Measurements from ENCODE around the gene PPP2R5B.
"Not testable (repeated sequence)": the region's sequence is repeated elsewhere in the genome, so short reads cannot be mapped to it uniquely, and the experiment has no call there.

PPP2R5B gene

DNA sequence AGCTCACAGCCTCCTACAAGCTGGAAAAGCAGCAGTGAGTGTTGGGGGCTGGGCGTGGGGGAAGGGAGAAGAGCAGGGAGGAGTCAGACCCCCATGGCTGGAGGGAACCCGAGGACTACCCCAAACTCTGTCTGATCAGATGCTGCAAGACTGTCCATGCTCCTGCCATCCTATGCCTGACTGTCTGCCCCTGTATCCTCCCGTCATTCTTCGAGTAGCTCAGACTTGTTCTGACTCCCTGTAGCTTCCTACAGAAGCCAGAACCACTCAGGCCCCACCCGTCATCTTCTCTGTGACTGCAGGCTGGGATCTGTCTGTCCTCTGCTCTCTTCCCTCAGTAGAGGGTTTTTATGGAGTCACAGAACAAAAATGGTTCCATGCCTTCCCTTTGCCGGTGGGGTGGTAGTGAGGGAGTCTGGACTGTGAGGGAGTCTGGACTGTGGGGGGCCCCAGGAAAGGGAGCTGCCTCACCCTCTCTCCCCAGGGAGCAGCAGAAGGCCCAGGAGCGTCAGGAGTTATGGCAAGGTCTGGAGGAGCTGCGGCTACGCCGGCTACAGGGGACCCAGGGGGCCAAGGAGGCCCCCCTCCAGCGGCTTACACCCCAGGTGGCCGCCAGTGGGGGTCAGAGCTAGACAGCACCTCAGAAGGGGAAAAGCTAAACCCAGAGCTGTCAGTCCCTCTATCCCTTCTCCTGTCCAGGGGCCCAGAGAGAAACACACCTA, 8.9 kb downstream of the PPP2R5B start:
- no peak for DNase-seq

DNA sequence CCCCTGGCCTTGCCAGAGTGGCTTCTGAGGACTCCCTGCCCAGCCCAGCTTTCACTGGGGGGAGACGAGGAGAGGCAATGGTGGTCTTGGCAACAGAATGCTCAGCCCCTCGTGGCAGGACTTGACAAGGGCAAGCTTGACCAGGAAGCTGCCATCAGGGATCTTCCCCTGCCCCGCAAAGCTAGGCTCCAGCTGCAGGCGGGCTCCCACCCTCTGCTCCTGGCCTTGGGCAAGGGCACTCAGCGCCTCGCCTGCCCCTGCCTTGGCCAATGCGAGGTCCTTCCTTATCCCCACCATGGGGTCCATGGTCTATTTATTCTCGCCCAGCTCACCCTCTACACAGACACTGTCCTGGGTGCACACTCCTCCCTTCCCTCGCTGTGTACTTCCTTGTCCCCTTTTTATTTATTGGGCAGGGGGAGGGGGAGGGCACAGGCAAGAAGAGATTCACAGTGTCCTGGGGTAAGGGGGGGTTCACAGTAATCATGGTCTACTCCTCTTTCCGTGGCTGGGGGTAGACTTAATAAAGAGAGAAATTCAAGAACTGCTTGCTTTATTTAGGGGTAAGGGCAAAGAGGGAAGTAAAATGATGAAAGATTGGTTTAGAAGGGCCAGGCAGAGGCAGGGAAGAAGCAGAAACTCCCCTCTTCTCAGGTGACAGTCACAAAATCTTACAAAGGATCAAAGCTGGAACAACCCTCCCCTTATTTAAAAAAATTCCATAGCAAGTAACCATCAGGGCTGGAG, 9.6 kb downstream of the PPP2R5B start:
- DNase-seq, result no peak

DNA sequence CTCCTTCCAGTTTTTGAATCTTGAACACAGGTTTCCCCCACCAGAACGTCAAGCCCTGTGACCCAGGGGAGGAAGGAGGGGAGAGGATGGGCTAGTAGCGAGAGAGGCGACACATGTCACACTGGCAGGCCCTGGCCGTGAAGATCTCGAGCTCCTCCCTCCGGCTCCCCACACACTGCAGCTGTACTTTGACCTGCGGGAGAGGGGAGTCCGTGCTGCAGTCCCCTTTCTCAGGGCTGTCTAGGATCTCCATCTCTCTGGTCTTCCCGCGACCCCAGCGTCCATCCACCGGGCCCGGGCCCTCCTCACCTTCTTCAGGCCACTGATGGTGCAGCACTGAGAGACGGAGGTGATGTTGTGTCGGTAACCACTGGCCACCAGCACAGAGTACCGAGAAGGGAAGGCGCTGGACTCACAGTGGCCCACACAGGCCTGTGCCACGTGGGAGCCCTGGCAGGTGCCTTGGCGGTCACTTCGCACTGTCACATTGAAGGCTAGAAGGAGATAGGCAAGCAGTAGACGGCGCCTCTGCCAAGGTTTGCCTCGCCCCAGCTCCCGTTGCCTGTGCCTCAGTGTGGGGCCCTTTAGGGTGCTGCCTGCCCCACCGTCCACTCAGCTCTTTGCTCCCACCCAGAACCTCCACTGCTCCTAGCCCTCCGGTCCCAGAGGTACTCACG, 10.3 kb downstream of the PPP2R5B start:
- no peak for DNase-seq

GRCh38 chr11:64935359-64936081, 11.0 kb downstream of the PPP2R5B start, which contains the start of gene GPHA2:
Gene GPHA2, minus strand, starts transcription at chr11:64935893. Its CDS starts 433 bp downstream, at chr11:64935460.
- DNase-seq, result no peak

DNA sequence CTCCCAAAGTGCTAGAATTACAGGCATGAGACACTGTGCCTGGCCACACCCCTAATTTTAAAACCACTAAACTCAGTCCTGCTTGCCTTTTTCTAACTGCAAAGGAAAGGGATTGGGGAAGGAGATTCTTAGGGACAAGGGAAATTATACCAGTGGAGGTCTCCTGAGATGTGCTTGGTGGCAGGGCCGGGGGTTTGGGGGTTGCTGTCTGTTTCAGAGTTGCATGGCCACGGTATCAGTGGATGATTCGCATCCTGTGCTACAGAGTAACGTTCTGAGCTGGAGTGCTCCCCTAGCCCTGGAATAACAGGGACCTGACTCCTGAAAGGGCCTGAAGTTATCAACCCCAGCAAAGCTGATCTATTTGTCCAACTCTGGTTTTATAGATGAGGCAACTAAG, 12.1 kb downstream of the PPP2R5B start:
- DNase-seq, result no peak

GRCh38 chr11:64947208-64947814, 22.8 kb downstream of the PPP2R5B start:
- no peak for DNase-seq

DNA sequence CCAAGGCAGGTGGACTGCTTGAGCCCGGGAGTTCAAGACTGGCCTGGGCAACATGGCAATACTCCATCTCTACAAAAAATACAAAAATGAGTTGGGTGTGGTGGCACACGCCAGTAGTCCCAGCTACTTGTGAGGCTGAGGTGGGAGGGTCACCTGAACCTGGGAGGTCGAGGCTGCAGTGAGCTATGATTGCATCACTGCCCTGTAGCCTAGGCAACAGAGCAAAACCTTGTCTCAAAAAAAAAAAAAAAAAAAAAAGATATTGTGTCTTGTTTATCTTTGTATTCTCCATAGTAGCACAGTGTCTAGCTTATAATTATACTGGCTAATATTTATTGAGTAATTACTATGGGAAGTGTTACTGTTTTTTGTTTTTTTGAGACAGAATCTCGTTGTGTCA, 27.0 kb downstream of the PPP2R5B start:
- DNase-seq, result no peak

- DNase-seq, result no peak
Measured at GRCh38 chr11:64954201-64954600, 29.7 kb downstream of the PPP2R5B start.

DNA sequence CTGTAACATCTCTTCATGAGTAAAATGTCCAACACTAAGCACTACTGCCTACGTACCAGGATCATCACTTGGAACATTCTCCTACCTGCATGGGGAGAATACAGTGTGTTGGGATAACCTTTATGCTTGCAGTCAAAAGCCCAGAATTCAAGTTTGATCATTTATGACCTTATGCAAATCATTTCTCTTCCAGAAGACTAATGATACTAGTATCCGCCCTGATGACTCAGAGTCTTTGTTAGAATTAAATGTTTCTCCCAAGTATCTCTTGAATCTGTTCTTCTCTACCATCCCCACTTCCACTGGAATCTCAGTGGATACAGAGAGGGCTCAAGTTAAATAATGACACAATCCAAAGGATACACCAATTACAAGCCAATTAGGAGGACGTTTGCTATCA, 35.0 kb downstream of the PPP2R5B start:
- DNase-seq, result no peak

GRCh38 chr11:64960719-64961118, 36.2 kb downstream of the PPP2R5B start:
- DNase-seq, result no peak

GRCh38 chr11:64963072-64963631, 38.7 kb downstream of the PPP2R5B start:
- no peak for DNase-seq

DNA sequence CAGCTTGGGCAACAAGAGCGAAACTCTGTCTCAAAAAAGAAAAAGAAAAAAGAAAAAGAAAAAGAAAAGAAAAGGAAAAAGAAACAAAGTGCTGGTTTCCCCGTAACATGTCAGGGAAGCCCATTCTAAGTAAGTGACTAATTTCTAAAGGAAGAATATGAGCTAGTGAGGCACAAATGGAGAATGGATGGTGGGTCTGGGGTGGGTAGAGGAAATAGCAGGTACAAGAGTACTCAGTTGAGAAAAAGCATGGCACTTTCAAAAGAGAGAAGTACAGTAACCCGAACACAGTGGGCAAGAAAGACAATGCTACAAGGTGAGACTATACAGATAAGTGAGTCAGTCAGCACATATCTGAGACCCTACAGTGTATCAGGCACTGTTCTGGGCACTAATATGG, 42.9 kb downstream of the PPP2R5B start:
- DNase-seq, result no peak

DNA sequence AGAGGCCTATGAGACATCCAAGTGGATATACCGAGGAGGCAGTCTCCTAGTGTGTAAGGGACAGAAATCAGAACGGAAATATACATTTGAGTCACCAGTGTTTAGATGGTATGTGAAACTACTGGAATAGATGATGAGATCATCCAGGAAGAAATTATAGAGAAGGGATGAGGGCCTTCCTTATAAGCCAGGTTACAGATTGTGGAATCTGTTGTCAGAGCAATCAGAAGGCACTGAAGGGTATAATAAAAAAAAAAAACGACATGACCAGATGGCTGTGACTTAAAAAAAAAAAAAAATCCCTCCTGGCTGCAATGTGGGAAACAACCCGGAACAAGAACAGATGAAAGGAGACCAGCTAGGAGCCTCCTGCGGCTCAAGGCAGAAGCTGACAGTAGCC, 44.7 kb downstream of the PPP2R5B start:
- DNase-seq, result peak in 1 of 2 experiments; percentile 51

DNA sequence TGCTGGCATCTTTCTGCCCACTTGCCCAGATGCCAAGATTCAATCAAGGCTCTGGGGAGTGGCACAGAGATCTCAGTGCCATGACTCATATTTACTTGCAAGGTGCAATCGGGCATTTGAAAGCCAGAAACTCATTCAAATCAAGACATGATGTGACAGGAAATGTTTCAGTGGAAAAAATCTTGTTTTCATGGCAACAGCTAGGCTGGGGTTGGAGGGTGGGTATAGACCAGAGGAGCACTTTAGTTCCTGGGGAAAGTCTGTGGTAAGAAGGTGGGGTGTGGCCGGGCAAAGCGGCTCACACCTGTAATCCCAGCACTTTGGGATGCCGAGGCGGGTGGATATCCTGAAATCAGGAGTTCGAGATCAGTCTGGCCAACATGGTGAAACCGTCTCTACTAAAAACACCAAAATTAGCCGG, 46.3 kb downstream of the PPP2R5B start:
- peak; percentile 21 to 47 for DNase-seq

DNA sequence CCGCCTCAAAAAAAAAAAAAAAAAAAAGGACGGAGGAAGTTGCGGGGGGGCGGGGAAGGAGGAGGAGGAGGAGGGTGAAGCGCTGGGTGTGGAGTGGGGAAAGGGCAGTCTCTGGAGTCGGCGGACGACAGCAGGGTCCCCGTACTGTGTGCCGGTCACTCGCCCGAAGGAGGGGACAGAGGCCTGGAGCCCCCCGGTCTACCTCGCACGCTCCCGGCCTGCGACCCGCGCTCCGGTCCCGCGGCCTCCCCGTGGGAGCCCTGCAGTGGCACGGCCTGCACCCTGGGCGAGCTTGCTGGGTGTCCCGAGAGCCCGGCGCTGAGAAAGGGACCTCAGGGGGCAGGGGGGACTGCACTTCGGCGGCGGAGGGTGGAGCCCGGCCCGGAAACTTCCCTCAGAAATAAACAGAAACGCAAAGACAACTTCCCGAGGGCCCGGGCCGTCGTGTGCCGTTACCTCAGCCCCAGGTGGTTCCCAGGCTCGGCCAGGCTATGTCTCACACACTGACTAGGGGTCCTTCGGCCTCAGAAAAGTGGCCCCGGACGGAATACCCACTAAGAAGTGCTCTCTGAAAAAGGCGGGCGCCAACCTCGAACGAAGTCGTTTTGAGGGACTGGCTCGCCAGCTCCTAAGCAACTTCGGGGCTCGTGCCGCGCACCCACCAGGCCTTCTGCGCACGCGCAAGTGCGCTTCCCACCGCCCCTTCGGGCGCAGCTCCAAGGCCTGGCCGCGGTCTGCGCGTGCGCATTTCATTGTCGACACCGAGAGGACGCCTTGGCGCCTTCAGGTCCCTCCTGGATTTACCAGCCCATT, 47.1 kb downstream of the PPP2R5B start, which contains the start of gene MAJIN:
Gene MAJIN (minus strand): TSS at position 688 of the 813 bp plus-strand sequence. CDS start 12,703 bp downstream, outside the sequence.
- DNase-seq, result peak; percentile 67 to 71

DNA sequence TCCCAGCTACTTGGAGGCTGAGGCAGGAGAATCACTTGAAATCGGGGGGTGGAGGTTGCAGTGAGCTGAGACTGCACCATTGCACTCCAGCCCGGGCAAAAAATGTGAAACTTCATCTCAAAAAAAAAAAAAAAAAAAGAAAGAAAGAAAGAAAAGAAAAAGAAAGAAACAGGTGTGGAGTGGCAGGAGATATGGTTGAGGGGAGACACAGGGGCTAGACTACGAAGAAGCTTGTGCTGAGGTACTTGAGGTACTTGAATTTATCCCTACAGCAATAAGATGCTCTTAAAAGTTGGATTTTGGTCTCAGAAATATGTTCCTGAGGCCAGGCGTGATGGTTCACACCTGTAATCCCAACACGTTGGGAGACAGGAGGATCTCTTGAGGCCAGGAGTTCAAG, 49.6 kb downstream of the PPP2R5B start:
- DNase-seq, result no peak

DNA sequence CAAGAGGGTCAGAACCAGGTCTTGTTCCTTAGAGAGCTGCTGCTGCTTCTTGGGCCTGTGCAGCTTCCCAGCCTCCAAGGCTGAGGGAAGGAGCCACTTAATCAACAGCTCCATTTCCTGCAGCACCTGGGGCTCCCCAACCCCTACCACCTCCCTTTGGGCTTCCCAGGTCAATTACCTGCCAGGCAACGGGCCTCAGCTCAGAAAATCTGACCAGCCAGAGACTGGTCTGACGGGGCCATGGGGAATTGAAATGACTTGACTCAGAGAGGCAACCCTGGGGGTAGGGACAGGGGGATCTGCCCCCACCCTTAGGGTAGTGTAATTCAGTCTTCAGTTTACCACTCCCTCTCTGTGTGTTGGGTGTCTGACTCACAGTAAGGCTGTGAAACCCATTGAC, 52.2 kb downstream of the PPP2R5B start:
- DNase-seq, result no peak

GRCh38 chr11:64983339-64983738, 58.9 kb downstream of the PPP2R5B start:
- DNase-seq, result not testable (repeated sequence)

All from SW 1271 (cell line).